Measurements from ENCODE around the gene DPYSL3.

Gene DPYSL3

GRCh38 chr5:147410496-147411358 is 99.1 kb downstream of the DPYSL3 start:
- no peak overlapping the region for H4K5ac ChIP-seq (ENCODE audit: low read length)
- WGBS (ENCODE audit: extremely low coverage, insufficient coverage, low lambda C conversion rate), result no CpG with 5 or more reads among the region's 8 CpGs
- H2BK120ac ChIP-seq (ENCODE audit: low read depth, low read length), result no peak overlapping the region
- no peak overlapping the region for H4K8ac ChIP-seq (ENCODE audit: low read depth, low read length)
- no peak for DNase-seq
- no peak overlapping the region for H3K4me3 ChIP-seq (ENCODE audit: low read length)
- no peaks in the 10 kb centered on the region for H3K79me2 ChIP-seq (ENCODE audit: control insufficient read depth, insufficient read depth, low read length)
- no peaks in the 10 kb centered on the region for H3K27me3 ChIP-seq (ENCODE audit: insufficient read depth, low read length, poor library complexity)
- no peak overlapping the region for H3K18ac ChIP-seq (ENCODE audit: low read length)
- no peak overlapping the region for H2BK15ac ChIP-seq (replicated peaks; ENCODE audit: low read depth)
- H3K4me2 ChIP-seq (ENCODE audit: low read length), result no peak overlapping the region
- H3K36me3 ChIP-seq (ENCODE audit: control insufficient read depth, insufficient read depth, low read length), result no peaks in the 10 kb centered on the region
- H3K79me1 ChIP-seq (ENCODE audit: low read length), result no peaks in the 10 kb centered on the region
- H3K56ac ChIP-seq (ENCODE audit: low read length), result no peak overlapping the region
- H3K4me1 ChIP-seq (ENCODE audit: control insufficient read depth, low read depth, low read length), result peaks cover 6% of the 10 kb centered on the region
- no peak overlapping the region for H3K9ac ChIP-seq (ENCODE audit: low read length)
- no peak overlapping the region for H2BK5ac ChIP-seq (ENCODE audit: low read length)
- H2AK5ac ChIP-seq (ENCODE audit: low read length), result no peak overlapping the region
- H3K23ac ChIP-seq (ENCODE audit: low read length), result no peak overlapping the region
- no peak overlapping the region for H3K27ac ChIP-seq (ENCODE audit: low read depth, low read length)
- H3K4ac ChIP-seq (ENCODE audit: low read depth, low read length), result no peak overlapping the region

GRCh38 chr5:147408980-147409379 is 100.9 kb downstream of the DPYSL3 start:
- no peak overlapping the region for H3K4ac ChIP-seq (ENCODE audit: low read depth, low read length)
- DNase-seq, result no peak
- H4K5ac ChIP-seq (ENCODE audit: low read length), result no peak overlapping the region
- H3K4me3 ChIP-seq (ENCODE audit: low read length), result no peak overlapping the region
- H2BK15ac ChIP-seq (replicated peaks; ENCODE audit: low read depth), result no peak overlapping the region
- peaks cover 6% of the 10 kb centered on the region for H3K4me1 ChIP-seq (ENCODE audit: control insufficient read depth, low read depth, low read length)
- H3K79me1 ChIP-seq (ENCODE audit: low read length), result no peaks in the 10 kb centered on the region
- no peak overlapping the region for H3K27ac ChIP-seq (ENCODE audit: low read depth, low read length)
- no CpG with 5 or more reads among the region's 2 CpGs for WGBS (ENCODE audit: extremely low coverage, insufficient coverage, low lambda C conversion rate)
- no peak overlapping the region for H3K18ac ChIP-seq (ENCODE audit: low read length)
- no peak overlapping the region for H2BK120ac ChIP-seq (ENCODE audit: low read depth, low read length)
- H3K56ac ChIP-seq (ENCODE audit: low read length), result no peak overlapping the region
- no peak overlapping the region for H4K8ac ChIP-seq (ENCODE audit: low read depth, low read length)
- no peak overlapping the region for H2AK5ac ChIP-seq (ENCODE audit: low read length)
- H3K36me3 ChIP-seq (ENCODE audit: control insufficient read depth, insufficient read depth, low read length), result no peaks in the 10 kb centered on the region
- H3K23ac ChIP-seq (ENCODE audit: low read length), result no peak overlapping the region
- H3K79me2 ChIP-seq (ENCODE audit: control insufficient read depth, insufficient read depth, low read length), result no peaks in the 10 kb centered on the region
- H2BK5ac ChIP-seq (ENCODE audit: low read length), result no peak overlapping the region
- no peak overlapping the region for H3K9ac ChIP-seq (ENCODE audit: low read length)
- no peaks in the 10 kb centered on the region for H3K27me3 ChIP-seq (ENCODE audit: insufficient read depth, low read length, poor library complexity)
- no peak overlapping the region for H3K4me2 ChIP-seq (ENCODE audit: low read length)

- H2BK15ac ChIP-seq (replicated peaks; ENCODE audit: low read depth), result no peak overlapping the region
- H2BK5ac ChIP-seq (ENCODE audit: low read length), result peak overlapping the region; percentile 37
- H2AK5ac ChIP-seq (ENCODE audit: low read length), result no peak overlapping the region
- no peak overlapping the region for H3K27ac ChIP-seq (ENCODE audit: low read depth, low read length)
- no peak overlapping the region for H4K8ac ChIP-seq (ENCODE audit: low read depth, low read length)
- H3K9ac ChIP-seq (ENCODE audit: low read length), result no peak overlapping the region
- H3K56ac ChIP-seq (ENCODE audit: low read length), result peak overlapping the region; percentile 35
- H3K79me1 ChIP-seq (ENCODE audit: low read length), result no peaks in the 10 kb centered on the region
- H3K4me3 ChIP-seq (ENCODE audit: low read length), result no peak overlapping the region
- H3K4me2 ChIP-seq (ENCODE audit: low read length), result no peak overlapping the region
- H2BK120ac ChIP-seq (ENCODE audit: low read depth, low read length), result no peak overlapping the region
- H3K18ac ChIP-seq (ENCODE audit: low read length), result peak overlapping the region; percentile 45
- H3K36me3 ChIP-seq (ENCODE audit: control insufficient read depth, insufficient read depth, low read length), result no peaks in the 10 kb centered on the region
- peaks cover 6% of the 10 kb centered on the region for H3K4me1 ChIP-seq (ENCODE audit: control insufficient read depth, low read depth, low read length)
- H4K5ac ChIP-seq (ENCODE audit: low read length), result no peak overlapping the region
- H3K79me2 ChIP-seq (ENCODE audit: control insufficient read depth, insufficient read depth, low read length), result no peaks in the 10 kb centered on the region
- DNase-seq, result peak; percentile 81
- no peak overlapping the region for H3K23ac ChIP-seq (ENCODE audit: low read length)
- H3K27me3 ChIP-seq (ENCODE audit: insufficient read depth, low read length, poor library complexity), result no peaks in the 10 kb centered on the region
- no CpG with 5 or more reads among the region's 8 CpGs for WGBS (ENCODE audit: extremely low coverage, insufficient coverage, low lambda C conversion rate)
- H3K4ac ChIP-seq (ENCODE audit: low read depth, low read length), result no peak overlapping the region
Measured at GRCh38 chr5:147407094-147407681, 102.7 kb downstream of the DPYSL3 start.

GRCh38 chr5:147406636-147407035 is 103.2 kb downstream of the DPYSL3 start:
- no peak overlapping the region for H3K56ac ChIP-seq (ENCODE audit: low read length)
- no peak overlapping the region for H4K8ac ChIP-seq (ENCODE audit: low read depth, low read length)
- no peak overlapping the region for H2AK5ac ChIP-seq (ENCODE audit: low read length)
- H2BK15ac ChIP-seq (replicated peaks; ENCODE audit: low read depth), result no peak overlapping the region
- H4K5ac ChIP-seq (ENCODE audit: low read length), result no peak overlapping the region
- no peak overlapping the region for H3K27ac ChIP-seq (ENCODE audit: low read depth, low read length)
- H3K4me3 ChIP-seq (ENCODE audit: low read length), result no peak overlapping the region
- H3K79me1 ChIP-seq (ENCODE audit: low read length), result no peaks in the 10 kb centered on the region
- no peak for DNase-seq
- no peaks in the 10 kb centered on the region for H3K36me3 ChIP-seq (ENCODE audit: control insufficient read depth, insufficient read depth, low read length)
- no peaks in the 10 kb centered on the region for H3K79me2 ChIP-seq (ENCODE audit: control insufficient read depth, insufficient read depth, low read length)
- H3K4ac ChIP-seq (ENCODE audit: low read depth, low read length), result no peak overlapping the region
- no peak overlapping the region for H3K23ac ChIP-seq (ENCODE audit: low read length)
- no peak overlapping the region for H3K18ac ChIP-seq (ENCODE audit: low read length)
- H3K4me2 ChIP-seq (ENCODE audit: low read length), result no peak overlapping the region
- no peak overlapping the region for H3K9ac ChIP-seq (ENCODE audit: low read length)
- no peaks in the 10 kb centered on the region for H3K27me3 ChIP-seq (ENCODE audit: insufficient read depth, low read length, poor library complexity)
- H3K4me1 ChIP-seq (ENCODE audit: control insufficient read depth, low read depth, low read length), result peaks cover 6% of the 10 kb centered on the region
- WGBS (ENCODE audit: extremely low coverage, insufficient coverage, low lambda C conversion rate), result no CpG with 5 or more reads among the region's 1 CpG
- no peak overlapping the region for H2BK5ac ChIP-seq (ENCODE audit: low read length)
- H2BK120ac ChIP-seq (ENCODE audit: low read depth, low read length), result no peak overlapping the region

GRCh38 chr5:147404706-147405105 is 105.2 kb downstream of the DPYSL3 start:
- no peak overlapping the region for H3K4ac ChIP-seq (ENCODE audit: low read depth, low read length)
- H3K18ac ChIP-seq (ENCODE audit: low read length), result no peak overlapping the region
- H3K27me3 ChIP-seq (ENCODE audit: insufficient read depth, low read length, poor library complexity), result no peaks in the 10 kb centered on the region
- no peak for DNase-seq
- H2BK5ac ChIP-seq (ENCODE audit: low read length), result no peak overlapping the region
- no peaks in the 10 kb centered on the region for H3K79me2 ChIP-seq (ENCODE audit: control insufficient read depth, insufficient read depth, low read length)
- H3K9ac ChIP-seq (ENCODE audit: low read length), result no peak overlapping the region
- H3K4me1 ChIP-seq (ENCODE audit: control insufficient read depth, low read depth, low read length), result peaks cover 6% of the 10 kb centered on the region
- no peak overlapping the region for H3K4me2 ChIP-seq (ENCODE audit: low read length)
- H3K23ac ChIP-seq (ENCODE audit: low read length), result no peak overlapping the region
- no peak overlapping the region for H4K8ac ChIP-seq (ENCODE audit: low read depth, low read length)
- H3K79me1 ChIP-seq (ENCODE audit: low read length), result no peaks in the 10 kb centered on the region
- H3K4me3 ChIP-seq (ENCODE audit: low read length), result no peak overlapping the region
- WGBS (ENCODE audit: extremely low coverage, insufficient coverage, low lambda C conversion rate), result no CpG with 5 or more reads among the region's 1 CpG
- H3K27ac ChIP-seq (ENCODE audit: low read depth, low read length), result no peak overlapping the region
- no peak overlapping the region for H2BK120ac ChIP-seq (ENCODE audit: low read depth, low read length)
- no peak overlapping the region for H2BK15ac ChIP-seq (replicated peaks; ENCODE audit: low read depth)
- H4K5ac ChIP-seq (ENCODE audit: low read length), result no peak overlapping the region
- no peaks in the 10 kb centered on the region for H3K36me3 ChIP-seq (ENCODE audit: control insufficient read depth, insufficient read depth, low read length)
- no peak overlapping the region for H2AK5ac ChIP-seq (ENCODE audit: low read length)
- no peak overlapping the region for H3K56ac ChIP-seq (ENCODE audit: low read length)

All from mesendoderm (in vitro differentiated cells).